BLaER1 treated with 17β-estradiol and CSF1 and Interleukin-3, amounts not matched to agents 10 nM and 100 nM (cell line): ENCODE measurements around the gene PMEPA1.

Source experiments
- H3K27ac ChIP-seq, 11 experiments: shearing (Covaris generic); formaldehyde crosslinking; 2 replicates each; pipeline ENCODE4 v1.8.1; 2022
- H3K27me3 ChIP-seq, 11 experiments: shearing (Covaris generic); formaldehyde crosslinking; 2 replicates each; pipeline ENCODE4 v1.8.1; 2022
- H3K36me3 ChIP-seq, 11 experiments: shearing (Covaris generic); formaldehyde crosslinking; 2 replicates each; pipeline ENCODE4 v1.8.1; 2022
- H3K4me1 ChIP-seq, 10 experiments: shearing (Covaris generic); formaldehyde crosslinking; 2 replicates each; pipeline ENCODE4 v1.8.1; 2022
- H3K4me2 ChIP-seq, 11 experiments: shearing (Covaris generic); formaldehyde crosslinking; 2 replicates each; pipeline ENCODE4 v1.8.1; 2022
- H3K4me3 ChIP-seq, 10 experiments: shearing (Covaris generic); formaldehyde crosslinking; 2 replicates each; pipeline ENCODE4 v1.8.1; 2022
- H3K9ac ChIP-seq, 11 experiments: shearing (Covaris generic); formaldehyde crosslinking; 2 replicates each; pipeline ENCODE4 v1.8.1; 2022
- H3K9me3 ChIP-seq, 11 experiments: shearing (Covaris generic); formaldehyde crosslinking; replicated peaks in 1 of 11; 2 replicates each; pipeline ENCODE4 v1.8.1; 2022
- H4K20me1 ChIP-seq, 11 experiments: shearing (Covaris generic); formaldehyde crosslinking; 2 replicates each; pipeline ENCODE4 v1.8.1; 2022
- Cebpa-rat ChIP-seq, 11 experiments: shearing (Covaris generic); IDR thresholded peaks; 2 replicates each; pipeline ENCODE4 v1.8.1; 2022

Gene PMEPA1

DNA sequence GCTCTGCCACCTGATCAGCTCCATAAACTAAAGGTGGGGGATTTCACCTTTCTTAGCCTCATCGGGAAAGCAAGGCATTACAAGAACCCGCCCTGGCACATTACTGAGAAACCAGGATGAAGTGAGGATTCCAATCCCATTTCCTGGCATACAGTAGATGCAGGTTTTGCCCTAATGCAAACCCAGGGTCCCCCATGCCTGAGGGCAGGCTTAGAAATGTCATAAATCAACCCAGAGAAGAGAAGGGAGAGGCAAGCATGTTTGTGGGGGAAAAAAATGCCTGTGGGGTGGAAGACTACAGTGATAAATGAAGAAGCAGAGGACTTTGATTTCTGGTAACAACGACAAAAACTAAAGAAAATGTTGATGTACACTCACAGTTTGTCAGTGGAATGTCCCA lies 18.0 kb upstream of the PMEPA1 start:
- H4K20me1 ChIP-seq, result 0 out of 22 replicates have a peak, but pooled peaks cover 0 to 4% (median 0%) of the 10 kb centered on the region in 11 experiments
- H3K4me1 ChIP-seq, result peaks cover 0 to 46% (median 29%) of the 10 kb centered on the region in 10 experiments; a peak in 16 of 20 replicates
- H3K36me3 ChIP-seq, result no peaks in the 10 kb centered on the region
- no peaks in the 10 kb centered on the region for H3K9me3 ChIP-seq
- H3K27ac ChIP-seq, result no peak overlapping the region
- H3K4me3 ChIP-seq, result no peak overlapping the region
- TF ChIP-seq Cebpa-rat (IDR thresholded peaks at IDR 0.05), result no peak
- no peak overlapping the region for H3K9ac ChIP-seq
- no peak overlapping the region for H3K4me2 ChIP-seq
- peaks cover 0 to 13% (median 0%) of the 10 kb centered on the region in 11 experiments; a peak in 3 of 22 replicates for H3K27me3 ChIP-seq

GRCh38 chr20:57725636-57726035 lies 15.8 kb upstream of the PMEPA1 start:
- H3K27ac ChIP-seq, result no peak overlapping the region
- no peak overlapping the region for H3K4me2 ChIP-seq
- H4K20me1 ChIP-seq, result 0 out of 22 replicates have a peak, but pooled peaks cover 0 to 3% (median 0%) of the 10 kb centered on the region in 11 experiments
- peaks cover 0 to 23% (median 14%) of the 10 kb centered on the region in 10 experiments; a peak in 16 of 20 replicates for H3K4me1 ChIP-seq
- H3K27me3 ChIP-seq, result peaks cover 0 to 11% (median 0%) of the 10 kb centered on the region in 11 experiments; a peak in 3 of 22 replicates
- no peak overlapping the region for H3K9ac ChIP-seq
- H3K9me3 ChIP-seq, result no peaks in the 10 kb centered on the region
- H3K4me3 ChIP-seq, result no peak overlapping the region
- no peaks in the 10 kb centered on the region for H3K36me3 ChIP-seq
- no peak for TF ChIP-seq Cebpa-rat (IDR thresholded peaks at IDR 0.05)

- H3K4me2 ChIP-seq, result no peak overlapping the region
- TF ChIP-seq Cebpa-rat (IDR thresholded peaks at IDR 0.05), result no peak
- peaks cover 0 to 3% (median 0%) of the 10 kb centered on the region in 11 experiments; a peak in 1 of 22 replicates for H3K27me3 ChIP-seq
Measured at GRCh38 chr20:57724610-57725405, 15.0 kb upstream of the PMEPA1 start.

GRCh38 chr20:57723816-57724215 lies 14.0 kb upstream of the PMEPA1 start:
- H3K4me1 ChIP-seq, result peaks cover 2 to 10% (median 5%) of the 10 kb centered on the region in 10 experiments; a peak in 16 of 20 replicates
- H3K27ac ChIP-seq, result no peak overlapping the region
- H3K27me3 ChIP-seq, result no peaks in the 10 kb centered on the region
- peaks cover 0 to 3% (median 0%) of the 10 kb centered on the region in 11 experiments; a peak in 1 of 22 replicates for H4K20me1 ChIP-seq
- H3K9me3 ChIP-seq, result no peaks in the 10 kb centered on the region
- H3K36me3 ChIP-seq, result no peaks in the 10 kb centered on the region
- TF ChIP-seq Cebpa-rat (IDR thresholded peaks at IDR 0.05), result no peak
- no peak overlapping the region for H3K4me2 ChIP-seq
- no peak overlapping the region for H3K4me3 ChIP-seq
- H3K9ac ChIP-seq, result no peak overlapping the region

More at GRCh38 chr20:57724610-57725405, 15.0 kb upstream of the PMEPA1 start:
- Histone ChIP-seq H4K20me1 (peaks cover 0 to 3% (median 0%) of the 10 kb centered on the region in 11 experiments; a peak in 1 of 22 replicates), H3K36me3 (no peaks in the 10 kb centered on the region), H3K27ac (no peak overlapping the region), H3K4me1 (peaks cover 0 to 15% (median 5%) of the 10 kb centered on the region in 10 experiments; a peak in 15 of 20 replicates), H3K9ac (no peak overlapping the region), H3K4me3 (no peak overlapping the region), H3K9me3 (no peaks in the 10 kb centered on the region)

DNA sequence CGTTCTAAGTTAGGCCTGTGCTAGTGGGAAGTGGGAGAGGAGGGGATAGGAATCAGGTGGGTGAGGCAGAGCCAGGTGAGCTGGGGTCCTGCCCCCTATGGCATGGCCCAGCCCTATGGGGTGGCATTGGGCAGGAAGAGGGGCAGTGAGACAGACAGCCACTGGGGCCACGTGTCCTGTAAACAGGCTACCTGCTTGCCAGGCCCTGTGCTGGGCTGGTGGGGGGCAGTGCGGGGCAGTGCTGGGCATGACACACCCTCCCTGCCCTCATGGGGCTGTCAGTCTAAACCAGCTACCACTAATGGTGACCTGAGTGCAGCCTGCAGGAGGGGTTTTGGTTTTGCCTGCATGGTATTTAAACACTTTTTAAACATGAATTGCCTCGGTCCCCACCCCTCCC lies 10.1 kb upstream of the PMEPA1 start:
- Histone ChIP-seq H3K27ac (no peak overlapping the region), H3K27me3 (no peaks in the 10 kb centered on the region), H3K9ac (no peak overlapping the region), H3K9me3 (no peaks in the 10 kb centered on the region), H3K4me3 (no peak overlapping the region), H3K36me3 (no peaks in the 10 kb centered on the region), H3K4me2 (no peak overlapping the region), H4K20me1 (no peaks in the 10 kb centered on the region; a peak in 1 of 22 replicates), H3K4me1 (peaks cover 19 to 39% (median 30%) of the 10 kb centered on the region in 10 experiments; a peak in 19 of 20 replicates)
- TF ChIP-seq Cebpa-rat (IDR thresholded peaks at IDR 0.05), result no peak

- H3K27me3 ChIP-seq, result no peaks in the 10 kb centered on the region
- peak overlapping the region in 6 of 11 experiments; percentile 8 to 59 (median 42); a peak in 9 of 22 replicates for H3K9ac ChIP-seq
- no peaks in the 10 kb centered on the region for H3K9me3 ChIP-seq
- peak overlapping the region in 9 of 10 experiments; percentile 21 to 58 (median 42); a peak in 13 of 20 replicates for H3K4me3 ChIP-seq
- no peak overlapping the region for H3K27ac ChIP-seq
- peaks cover 0 to 2% (median 0%) of the 10 kb centered on the region in 11 experiments; a peak in 1 of 22 replicates for H4K20me1 ChIP-seq
- TF ChIP-seq Cebpa-rat (IDR thresholded peaks at IDR 0.05), result no peak
- H3K36me3 ChIP-seq, result no peaks in the 10 kb centered on the region
- H3K4me2 ChIP-seq, result peak overlapping the region; percentile 68 to 92 (median 78)
- H3K4me1 ChIP-seq, result peaks cover 19 to 40% (median 32%) of the 10 kb centered on the region in 10 experiments; a peak in 19 of 20 replicates
Measured at GRCh38 chr20:57718490-57719009, 8.7 kb upstream of the PMEPA1 start.

GRCh38 chr20:57717797-57718196 lies 8.0 kb upstream of the PMEPA1 start:
- H3K36me3 ChIP-seq, result no peaks in the 10 kb centered on the region
- no peaks in the 10 kb centered on the region for H3K9me3 ChIP-seq
- H4K20me1 ChIP-seq, result peaks cover 0 to 7% (median 0%) of the 10 kb centered on the region in 11 experiments; a peak in 1 of 22 replicates
- H3K4me1 ChIP-seq, result peaks cover 19 to 43% (median 33%) of the 10 kb centered on the region in 10 experiments; a peak in 19 of 20 replicates
- H3K27me3 ChIP-seq, result no peaks in the 10 kb centered on the region
- no peak overlapping the region for H3K4me3 ChIP-seq
- peak overlapping the region; percentile 23 to 85 (median 75); a peak in 20 of 22 replicates for H3K4me2 ChIP-seq
- no peak for TF ChIP-seq Cebpa-rat (IDR thresholded peaks at IDR 0.05)
- no peak overlapping the region for H3K27ac ChIP-seq
- H3K9ac ChIP-seq, result 0 out of 22 replicates have a peak overlapping the region, but pooled peaks of 3 of the 11 experiments have one; percentile 1 to 9 (median 5)

DNA sequence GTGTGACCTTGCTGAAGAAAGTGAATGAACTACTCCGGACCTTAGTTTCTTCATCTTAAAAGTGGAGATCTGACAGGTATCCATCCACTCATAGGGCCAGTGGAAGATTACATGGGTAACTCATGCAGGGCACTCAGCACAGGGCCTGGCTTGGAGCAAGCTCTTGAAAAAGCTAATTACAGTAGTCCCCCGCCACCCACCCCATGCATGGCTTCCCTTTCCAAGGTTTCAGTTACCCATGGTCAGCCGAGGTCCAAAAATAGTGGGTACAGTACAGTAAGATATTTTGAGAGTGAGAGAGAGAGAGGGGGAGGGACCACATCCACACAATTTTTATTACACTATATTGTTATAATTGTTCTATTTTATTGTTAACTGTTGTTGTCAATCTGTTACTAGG lies 7.1 kb upstream of the PMEPA1 start:
- Histone ChIP-seq H3K27me3 (no peaks in the 10 kb centered on the region), H3K9ac (0 out of 22 replicates have a peak overlapping the region, but pooled peaks of 2 of the 11 experiments have one; percentile 22 to 24), H3K27ac (no peak overlapping the region), H3K4me2 (peak overlapping the region in 10 of 11 experiments; percentile 19 to 81 (median 74); a peak in 19 of 22 replicates), H3K4me1 (peaks cover 19 to 43% (median 35%) of the 10 kb centered on the region in 10 experiments; a peak in 19 of 20 replicates), H3K36me3 (no peaks in the 10 kb centered on the region), H3K9me3 (no peaks in the 10 kb centered on the region), H3K4me3 (no peak overlapping the region), H4K20me1 (peaks cover 0 to 7% (median 0%) of the 10 kb centered on the region in 11 experiments; a peak in 1 of 22 replicates)
- TF ChIP-seq Cebpa-rat (IDR thresholded peaks at IDR 0.05), result no peak

GRCh38 chr20:57716202-57716601 lies 6.4 kb upstream of the PMEPA1 start:
- H3K36me3 ChIP-seq, result no peaks in the 10 kb centered on the region
- no peaks in the 10 kb centered on the region for H3K27me3 ChIP-seq
- H4K20me1 ChIP-seq, result peaks cover 0 to 7% (median 0%) of the 10 kb centered on the region in 11 experiments; a peak in 1 of 22 replicates
- no peaks in the 10 kb centered on the region for H3K9me3 ChIP-seq
- H3K9ac ChIP-seq, result no peak overlapping the region
- no peak for TF ChIP-seq Cebpa-rat (IDR thresholded peaks at IDR 0.05)
- H3K4me1 ChIP-seq, result peaks cover 25 to 50% (median 42%) of the 10 kb centered on the region in 10 experiments
- H3K4me3 ChIP-seq, result no peak overlapping the region
- H3K27ac ChIP-seq, result no peak overlapping the region
- peak overlapping the region in 10 of 11 experiments; percentile 19 to 81 (median 74); a peak in 18 of 22 replicates for H3K4me2 ChIP-seq
